Keratinocyte (primary cell): ENCODE data around the gene PHKA2.
"Not testable (repeated sequence)": the region's sequence is repeated elsewhere in the genome, so short reads cannot be mapped to it uniquely, and the experiment has no call there.

ENCODE experiments used
- EZH2 ChIP-seq: IDR thresholded peaks from one replicate; pipeline ENCODE4 v1.6.1; 2012; ENCODE audit warnings: inconsistent platforms, mild to moderate bottlenecking, low read length, moderate library complexity
- TF ChIP-seq, protein P1 (sequence below), 3 experiments: IDR thresholded peaks in 1 of 3; conservative IDR thresholded peaks in 1 of 3; optimal IDR thresholded peaks in 1 of 3; 2 replicates in 2 of 3; 3 replicates in 1 of 3; pipeline versions ENCODE3 to v1.5.1; 2011; ENCODE audit warnings: low read length in 3 of 3, mild to moderate bottlenecking in 3 of 3, moderate library complexity in 2 of 3, control low read depth in 1 of 3, inconsistent platforms in 1 of 3; ENCODE audit not compliant: insufficient read depth in 2 of 3; ENCODE audit errors: extremely low read depth in 1 of 3

DNA sequence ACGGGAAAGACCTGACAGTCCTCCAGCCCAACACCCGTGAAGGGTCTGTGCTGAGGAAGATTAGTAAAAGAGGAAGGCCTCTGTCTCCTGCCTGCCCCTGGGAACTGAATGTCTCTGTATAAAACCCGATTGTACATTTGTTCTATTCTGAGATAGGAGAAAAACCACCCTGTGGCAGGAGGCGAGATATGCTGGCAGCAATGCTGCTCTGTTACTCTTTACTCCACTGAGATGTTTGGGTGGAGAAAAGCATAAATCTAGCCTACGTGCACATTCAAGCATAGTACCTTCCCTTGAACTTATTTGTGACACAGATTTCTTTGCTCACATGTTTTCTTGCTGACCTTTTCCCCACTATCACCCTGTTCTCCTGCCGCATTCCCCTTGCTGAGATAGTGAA, 3.7 kb downstream of the PHKA2 start:
- TF ChIP-seq, protein P1, sequence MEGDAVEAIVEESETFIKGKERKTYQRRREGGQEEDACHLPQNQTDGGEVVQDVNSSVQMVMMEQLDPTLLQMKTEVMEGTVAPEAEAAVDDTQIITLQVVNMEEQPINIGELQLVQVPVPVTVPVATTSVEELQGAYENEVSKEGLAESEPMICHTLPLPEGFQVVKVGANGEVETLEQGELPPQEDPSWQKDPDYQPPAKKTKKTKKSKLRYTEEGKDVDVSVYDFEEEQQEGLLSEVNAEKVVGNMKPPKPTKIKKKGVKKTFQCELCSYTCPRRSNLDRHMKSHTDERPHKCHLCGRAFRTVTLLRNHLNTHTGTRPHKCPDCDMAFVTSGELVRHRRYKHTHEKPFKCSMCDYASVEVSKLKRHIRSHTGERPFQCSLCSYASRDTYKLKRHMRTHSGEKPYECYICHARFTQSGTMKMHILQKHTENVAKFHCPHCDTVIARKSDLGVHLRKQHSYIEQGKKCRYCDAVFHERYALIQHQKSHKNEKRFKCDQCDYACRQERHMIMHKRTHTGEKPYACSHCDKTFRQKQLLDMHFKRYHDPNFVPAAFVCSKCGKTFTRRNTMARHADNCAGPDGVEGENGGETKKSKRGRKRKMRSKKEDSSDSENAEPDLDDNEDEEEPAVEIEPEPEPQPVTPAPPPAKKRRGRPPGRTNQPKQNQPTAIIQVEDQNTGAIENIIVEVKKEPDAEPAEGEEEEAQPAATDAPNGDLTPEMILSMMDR (optimal IDR thresholded peaks at IDR 0.05 in 1 of 3, IDR thresholded peaks at IDR 0.05 in 1 of 3, conservative IDR thresholded peaks at IDR 0.05 in 1 of 3; ENCODE audit: extremely low read depth in 1 of 3, insufficient read depth in 2 of 3, low read length in 3 of 3), result not testable (repeated sequence)
- not testable (repeated sequence) for TF ChIP-seq EZH2
